Activated CD4-positive, alpha-beta T cell treated with anti-CD3 and anti-CD28 coated beads for 48 hours (primary cell): ENCODE results near the gene MACROD2.
"Not testable (repeated sequence)": the region's sequence is repeated elsewhere in the genome, so short reads cannot be mapped to it uniquely, and the experiment has no call there.

Source experiments
- DNase-seq: peaks from one replicate; pipeline ENCODE4 v3.0.0-alpha.2; 2020

MACROD2 gene

DNA sequence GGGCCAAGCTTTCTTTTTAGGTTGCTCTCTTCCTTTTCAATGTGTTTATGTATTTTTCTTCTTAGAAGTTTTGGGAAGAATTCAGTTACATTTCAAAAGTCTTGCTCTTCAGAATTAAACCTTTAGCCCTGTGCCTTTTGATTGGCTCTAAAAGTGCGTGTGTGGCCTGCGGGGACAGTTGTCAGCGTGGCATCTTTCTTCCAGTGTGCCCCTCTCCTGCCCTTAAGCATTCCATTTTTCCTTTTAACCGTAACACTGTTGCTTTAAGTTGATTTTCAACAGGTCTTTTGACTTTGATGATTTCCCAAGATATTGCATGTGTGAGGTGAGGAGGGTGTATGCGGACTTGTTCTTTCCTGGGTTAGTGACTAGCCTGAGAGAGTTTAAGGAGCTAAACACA lies 1341.2 kb downstream of the MACROD2 start:
- no peak for DNase-seq

DNA sequence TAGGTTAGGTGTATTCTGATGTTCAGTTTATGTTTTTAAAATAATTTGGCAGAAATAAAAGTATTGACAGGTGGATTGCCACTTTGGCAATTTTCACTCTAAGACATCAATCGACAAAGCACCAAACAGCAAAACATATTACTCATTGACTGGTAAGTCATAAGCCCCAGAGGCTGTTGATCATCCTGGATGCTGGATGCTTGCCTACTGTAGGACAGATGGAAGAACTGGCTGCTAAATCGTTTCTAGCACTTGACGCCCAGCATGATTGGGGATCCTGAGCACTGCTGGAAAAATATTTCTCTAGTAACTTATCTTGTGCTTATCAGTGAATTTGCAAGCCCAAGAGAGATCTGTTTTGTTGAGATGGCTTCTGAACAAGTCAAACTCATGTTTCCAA lies 1343.9 kb downstream of the MACROD2 start:
- no peak for DNase-seq

DNA sequence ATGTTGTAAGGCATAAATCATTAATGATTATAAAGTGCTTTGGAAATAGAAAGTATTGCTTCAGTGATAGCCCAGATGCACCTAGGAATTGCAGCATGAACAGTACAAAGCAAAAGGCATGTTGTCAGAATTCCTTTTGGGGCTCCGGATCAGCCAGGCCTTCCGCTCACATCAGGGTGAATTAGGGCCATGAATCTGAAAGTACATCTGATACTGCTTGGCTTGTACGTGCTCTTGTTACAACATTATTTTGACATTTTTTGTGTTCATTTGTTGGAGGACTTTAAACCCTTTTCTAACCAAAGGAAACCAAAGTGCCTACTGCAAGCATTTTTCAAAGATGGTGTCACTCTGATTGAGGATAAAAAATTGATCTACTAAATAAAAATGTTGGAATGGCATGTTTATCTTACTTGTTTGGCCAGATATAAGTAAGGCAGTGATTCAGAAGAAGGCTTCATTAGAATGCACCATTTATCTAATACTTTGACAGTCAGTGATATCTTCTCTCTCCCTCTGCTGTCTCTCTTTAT lies 1347.7 kb downstream of the MACROD2 start:
- no peak for DNase-seq

DNA sequence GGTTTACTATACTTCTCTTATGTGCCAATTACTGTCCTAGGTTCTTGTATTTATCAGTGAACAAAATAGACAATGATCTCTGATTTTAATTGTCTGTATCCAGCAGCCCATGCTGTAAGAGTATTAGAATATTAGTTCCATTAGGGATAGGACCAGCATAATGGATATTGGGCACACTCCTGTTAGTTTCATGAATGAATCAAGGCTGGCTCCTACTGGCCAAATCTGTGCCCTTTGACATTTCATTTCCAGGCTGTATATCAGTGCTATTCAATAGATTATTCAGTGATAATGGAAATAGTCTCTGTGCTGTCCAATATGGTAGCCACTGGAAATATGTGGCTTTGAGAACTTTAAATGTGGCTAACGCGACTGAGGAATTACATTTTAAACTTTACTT lies 1350.0 kb downstream of the MACROD2 start:
- DNase-seq, result no peak

DNA sequence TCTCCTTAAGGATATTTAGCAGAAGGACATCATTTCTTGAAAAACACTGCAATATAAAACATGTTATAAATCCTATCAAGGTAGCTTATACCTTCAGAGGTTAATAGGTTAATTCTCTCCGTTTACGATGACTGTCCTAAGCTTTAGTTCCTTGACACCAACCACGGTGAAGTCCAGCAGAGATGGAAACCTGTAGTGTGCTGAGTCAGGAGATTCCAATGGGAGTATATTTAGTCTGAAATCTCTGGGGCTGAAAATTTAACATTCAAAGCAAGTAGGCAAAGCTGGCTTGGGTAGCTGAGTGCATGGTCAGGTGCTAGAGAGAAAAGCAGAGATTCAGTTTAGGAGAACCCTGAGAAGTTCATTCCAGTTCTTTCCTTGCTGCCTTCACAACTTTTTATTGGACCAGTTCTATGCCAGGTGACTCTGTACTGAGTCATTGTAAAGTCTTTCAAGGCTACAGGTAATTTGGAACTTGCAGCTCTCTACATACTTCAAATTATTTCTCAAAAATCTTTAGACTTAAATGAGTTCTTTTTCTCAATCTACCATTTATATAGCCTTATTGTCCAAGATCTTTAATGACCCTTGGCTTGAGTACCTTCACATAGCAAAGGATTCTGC lies 1351.5 kb downstream of the MACROD2 start:
- DNase-seq, result no peak

DNA sequence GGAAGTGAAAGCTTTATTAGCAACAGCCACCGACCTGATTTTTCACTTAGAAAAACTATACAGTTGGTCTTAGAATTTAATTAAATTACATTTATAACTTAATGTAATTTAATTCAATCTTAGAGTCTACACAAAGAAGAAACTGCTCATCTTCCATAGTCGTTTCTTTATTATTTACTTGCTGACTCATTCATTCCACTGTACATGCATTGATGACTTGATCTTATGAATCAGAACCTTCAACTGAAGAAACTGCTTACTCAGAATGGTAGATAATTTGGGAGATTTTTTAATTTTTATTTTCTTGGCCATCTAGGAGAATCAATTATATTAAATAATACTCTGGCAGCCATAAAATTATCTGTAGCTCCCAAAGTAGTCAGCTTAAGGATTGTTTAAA lies 1363.7 kb downstream of the MACROD2 start:
- DNase-seq, result no peak

DNA sequence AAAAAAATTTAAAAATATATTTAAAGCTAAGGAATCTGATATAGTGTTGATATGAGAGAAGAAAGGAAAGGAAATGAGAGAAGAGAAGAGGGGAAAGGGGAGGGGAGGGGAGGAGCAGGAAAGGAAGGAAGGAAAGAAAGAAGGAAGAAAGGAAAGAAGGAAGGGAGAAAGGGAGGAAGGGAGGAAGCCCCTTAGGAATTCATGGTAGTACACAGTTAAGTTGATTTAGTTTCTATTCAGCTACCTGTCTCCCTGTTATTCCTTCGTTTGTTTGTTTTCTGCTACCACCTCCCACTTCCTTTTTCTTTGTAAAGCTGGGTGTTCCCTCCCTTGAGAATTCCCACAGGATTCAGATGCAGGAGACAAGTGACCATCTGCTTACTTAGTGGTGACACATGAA lies 1367.5 kb downstream of the MACROD2 start:
- no peak for DNase-seq

DNA sequence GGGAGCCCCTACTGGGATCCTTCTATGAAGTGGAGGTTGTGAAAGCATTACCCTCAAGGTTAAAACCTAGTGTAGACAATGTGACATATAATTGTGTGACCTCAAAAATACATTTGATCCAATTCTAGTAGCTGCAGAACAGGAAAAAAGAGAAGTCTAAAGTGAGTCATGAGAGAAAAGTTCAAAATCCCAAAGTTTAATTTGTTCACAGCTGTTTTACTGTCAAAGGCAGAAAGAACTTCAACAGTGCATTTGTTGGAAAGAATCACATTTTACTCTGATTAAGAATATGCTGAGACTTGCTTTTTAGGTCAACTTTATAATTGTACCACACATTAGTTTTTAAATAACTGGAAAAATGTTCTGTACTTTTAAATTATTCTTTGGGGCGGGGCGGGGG lies 1369.5 kb downstream of the MACROD2 start:
- DNase-seq, result no peak

DNA sequence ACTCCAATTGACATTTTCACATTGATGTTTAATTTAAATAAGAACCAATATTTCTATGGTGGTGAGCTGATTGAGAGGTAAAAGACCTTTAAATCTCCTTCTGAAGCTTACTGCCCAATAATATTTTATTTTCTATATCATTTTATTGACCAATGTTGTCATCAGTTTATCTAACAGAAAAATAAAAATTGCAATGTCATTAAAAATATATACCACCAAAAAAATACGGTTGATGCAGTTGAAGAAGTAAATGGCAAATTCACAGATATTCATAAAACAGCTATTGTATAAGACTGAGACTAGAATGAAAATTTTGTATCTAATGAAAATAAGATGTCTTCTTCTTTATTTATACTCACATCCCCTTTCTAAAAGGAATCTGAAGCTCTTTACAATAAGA lies 1375.1 kb downstream of the MACROD2 start:
- DNase-seq, result no peak

DNA sequence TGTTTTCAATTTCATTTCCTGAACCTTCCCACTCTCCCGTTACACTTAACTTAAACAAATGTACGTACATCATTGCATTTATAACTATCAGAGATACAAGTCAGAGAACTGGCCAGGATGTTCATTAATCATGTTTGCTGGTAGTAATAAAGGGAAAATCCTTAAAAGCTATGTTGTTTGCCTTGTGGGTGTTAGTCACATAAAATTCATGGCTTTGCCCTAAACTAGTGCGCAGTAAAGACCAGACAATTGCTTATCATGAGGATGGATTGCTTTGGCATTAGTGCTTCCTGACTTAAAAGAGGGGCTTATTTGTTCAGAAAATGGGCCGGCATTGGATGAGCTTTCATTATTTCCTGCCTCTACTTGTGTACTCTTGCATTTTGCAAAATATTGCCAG lies 1379.4 kb downstream of the MACROD2 start:
- DNase-seq, result no peak

DNA sequence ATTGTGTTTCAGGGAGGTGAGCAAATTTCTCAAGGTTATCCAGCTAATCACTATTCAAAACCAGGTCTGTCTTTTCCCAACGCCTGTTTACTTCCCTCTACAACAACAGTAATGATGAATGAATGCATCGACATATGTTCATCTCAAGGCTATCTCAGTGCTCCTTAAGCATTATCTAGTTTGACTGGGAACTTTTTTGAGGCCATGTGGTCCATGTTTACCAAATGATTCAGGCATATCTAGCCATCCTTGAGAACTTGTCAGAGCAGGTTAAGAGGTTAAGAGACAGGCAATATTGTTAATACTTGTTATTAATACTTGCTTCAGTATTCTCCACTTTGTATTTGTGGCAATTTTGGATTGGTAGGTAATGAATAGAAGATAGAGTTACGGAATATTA lies 1380.5 kb downstream of the MACROD2 start:
- DNase-seq, result no peak

DNA sequence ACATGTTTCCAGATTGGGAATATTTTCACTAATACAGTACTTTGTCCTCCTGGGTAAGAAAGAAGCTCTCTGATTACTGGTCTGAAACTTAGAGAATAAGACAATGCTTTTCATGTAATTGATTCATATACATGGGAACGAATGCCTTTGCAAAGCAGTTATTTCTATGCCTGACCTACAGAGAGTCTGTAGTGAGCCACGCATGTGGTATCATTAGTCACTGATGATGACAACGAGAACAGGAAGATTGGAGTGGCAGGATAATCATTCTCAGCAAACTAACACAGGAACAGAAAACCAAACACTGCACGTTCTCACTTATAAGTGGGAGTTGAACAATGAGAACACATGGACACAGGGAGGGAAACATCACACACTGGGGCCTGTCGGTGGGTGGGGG lies 1382.3 kb downstream of the MACROD2 start:
- DNase-seq, result not testable (repeated sequence)

DNA sequence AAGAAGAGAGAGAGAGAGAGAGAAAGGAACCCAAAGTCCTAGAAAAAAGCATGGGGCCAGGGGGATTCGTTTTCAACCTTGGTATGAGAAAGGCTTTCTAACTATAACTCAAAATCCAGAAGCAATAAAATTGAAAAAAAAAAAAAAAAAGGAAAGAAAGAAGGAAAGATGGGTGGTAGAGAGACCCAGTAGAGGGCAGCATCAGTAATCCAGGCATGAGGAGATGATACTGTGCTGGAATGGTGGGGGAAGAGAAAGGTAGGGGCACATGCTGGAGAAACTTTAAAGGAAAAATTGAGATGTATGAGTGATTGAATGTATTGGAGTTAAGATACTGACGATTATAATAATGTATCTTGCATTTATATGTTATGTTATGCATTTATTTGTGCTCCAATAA lies 1382.8 kb downstream of the MACROD2 start:
- DNase-seq, result no peak

DNA sequence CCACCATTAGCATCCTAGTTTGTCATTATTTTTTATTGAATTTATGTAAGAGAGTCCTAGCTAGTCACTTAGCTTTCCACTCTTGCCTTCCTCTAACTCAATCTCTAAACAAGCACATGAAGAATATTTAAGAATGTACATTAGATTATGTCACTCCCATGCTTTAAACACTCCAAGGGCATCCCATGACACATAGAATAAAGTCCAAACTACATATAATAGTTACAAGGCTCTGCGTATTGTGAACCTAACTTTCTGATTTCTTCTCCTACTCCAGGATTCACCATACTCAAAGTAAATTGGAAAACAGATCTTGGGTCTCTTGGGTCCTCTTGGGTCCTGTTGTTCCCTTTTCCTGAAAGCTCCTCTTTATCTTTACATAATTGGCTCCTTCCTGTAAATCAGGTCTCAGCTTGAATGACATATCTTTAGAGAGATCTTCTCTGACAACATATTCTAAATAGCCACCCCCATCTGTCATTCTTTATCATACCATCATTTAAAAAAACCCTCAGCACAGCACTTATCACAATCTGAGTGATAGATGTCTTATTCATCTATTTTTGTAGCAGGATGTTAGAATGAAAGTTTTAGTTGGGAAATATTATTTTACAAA lies 1384.5 kb downstream of the MACROD2 start:
- no peak for DNase-seq

DNA sequence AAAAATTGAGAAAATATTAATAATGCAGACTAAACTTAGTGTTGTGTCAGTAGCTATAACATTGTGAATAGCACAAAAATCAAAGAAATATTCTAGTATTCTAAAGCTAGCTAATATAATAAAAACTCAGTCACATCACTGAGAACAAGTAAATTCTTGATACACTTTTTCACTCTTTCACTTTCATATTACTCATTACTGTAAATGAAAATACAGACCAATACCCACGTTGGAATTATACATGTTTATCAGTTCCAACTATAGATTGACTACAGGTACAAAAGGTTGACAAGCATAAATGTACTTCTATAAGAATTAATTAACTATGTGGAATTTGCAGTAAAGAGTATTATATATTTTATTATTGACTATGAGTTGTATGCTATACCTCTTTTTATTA lies 1385.5 kb downstream of the MACROD2 start:
- no peak for DNase-seq

DNA sequence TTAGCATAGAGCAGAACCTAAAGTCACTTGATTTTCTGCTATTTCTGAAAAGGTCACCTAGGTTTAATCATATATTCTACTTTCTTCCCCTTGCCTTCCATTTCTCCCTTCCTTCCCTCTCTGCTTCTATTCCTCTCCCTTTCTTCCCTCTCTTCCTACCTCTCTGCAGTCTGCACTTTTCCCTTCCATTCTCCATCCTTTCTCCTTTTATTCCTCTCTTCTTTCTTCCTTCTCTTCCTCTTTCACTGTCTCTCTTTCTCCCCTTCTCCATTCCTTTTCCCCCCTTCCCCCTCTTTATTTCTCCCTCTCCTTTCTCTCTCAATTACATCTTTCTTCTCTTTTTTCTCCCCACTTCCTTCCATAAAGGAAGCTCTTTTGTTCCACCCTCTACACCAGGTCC lies 1391.9 kb downstream of the MACROD2 start:
- DNase-seq, result no peak

DNA sequence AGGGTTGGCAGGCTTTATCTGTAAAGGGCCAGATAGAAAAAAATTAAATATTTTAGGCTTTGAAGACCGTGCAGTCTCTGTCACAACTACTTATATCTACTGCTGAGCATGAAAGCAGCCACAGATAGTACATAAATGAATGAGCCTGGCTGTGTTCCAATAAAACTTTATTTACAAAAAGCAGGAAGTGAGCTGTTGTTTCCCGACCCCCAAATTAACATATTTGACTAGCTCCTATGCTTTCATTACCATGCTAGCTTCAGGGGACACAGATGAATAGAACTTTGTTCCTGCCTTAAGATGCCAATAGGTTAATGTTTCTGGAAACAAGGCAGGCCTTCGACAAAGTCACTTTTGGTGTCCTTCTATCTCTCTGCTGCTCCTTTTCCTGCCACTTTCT lies 1400.1 kb downstream of the MACROD2 start:
- DNase-seq, result no peak

DNA sequence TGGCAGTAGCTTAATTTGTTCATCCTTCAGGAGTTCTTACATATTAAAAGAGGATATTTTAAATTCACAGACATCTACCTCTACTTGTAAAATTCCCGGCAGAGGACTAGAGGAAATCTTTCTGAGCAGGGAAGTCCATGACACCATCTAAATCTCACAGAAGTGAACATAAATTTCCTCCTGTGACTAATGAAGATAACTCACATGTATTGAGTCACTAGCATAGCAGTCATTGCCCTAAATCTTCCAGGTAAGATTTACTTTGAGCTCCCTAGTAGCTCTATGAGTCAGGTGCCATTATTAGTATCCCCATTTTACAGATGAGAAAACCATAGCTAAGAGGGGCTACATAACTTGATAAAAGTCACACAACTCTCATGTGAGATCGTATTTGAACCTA lies 1400.7 kb downstream of the MACROD2 start:
- no peak for DNase-seq

DNA sequence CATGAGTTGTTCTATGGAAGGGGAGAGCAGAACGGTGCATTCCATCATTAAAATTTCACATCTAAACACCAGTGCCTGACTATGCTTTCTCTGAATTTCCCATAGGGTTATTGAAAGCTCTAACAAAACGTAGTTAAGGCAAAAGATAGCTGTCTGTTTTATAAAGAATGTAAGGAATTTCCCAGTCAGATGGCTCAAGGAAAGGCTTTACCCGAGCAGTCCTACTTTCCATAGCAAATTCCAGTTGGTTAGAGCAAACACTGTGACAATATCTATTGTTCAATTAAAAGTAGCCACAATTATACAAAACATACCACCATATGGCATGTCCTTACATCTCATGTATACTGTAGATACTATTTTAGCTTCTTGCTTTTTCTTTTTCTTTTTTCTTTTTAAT lies 1401.6 kb downstream of the MACROD2 start:
- DNase-seq, result no peak

DNA sequence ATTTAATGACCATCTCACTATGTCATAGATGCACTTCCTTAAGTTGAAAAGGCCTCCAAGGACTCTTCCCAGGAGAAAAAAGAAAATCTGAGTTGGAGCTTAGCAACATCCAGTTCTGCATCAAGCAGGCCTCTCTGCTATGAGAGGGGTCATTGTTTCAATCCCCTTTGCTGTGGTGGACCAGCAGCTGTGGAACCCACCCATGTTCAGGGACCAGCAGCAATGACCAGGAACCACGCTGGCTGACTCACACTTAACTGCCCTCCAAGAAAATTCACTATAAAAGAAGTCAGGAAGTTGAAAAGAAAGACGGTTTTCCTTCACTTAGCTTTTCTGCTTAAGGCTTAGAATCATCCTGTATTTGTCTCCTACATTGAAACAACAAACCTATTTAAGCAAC lies 1404.5 kb downstream of the MACROD2 start:
- DNase-seq, result no peak

DNA sequence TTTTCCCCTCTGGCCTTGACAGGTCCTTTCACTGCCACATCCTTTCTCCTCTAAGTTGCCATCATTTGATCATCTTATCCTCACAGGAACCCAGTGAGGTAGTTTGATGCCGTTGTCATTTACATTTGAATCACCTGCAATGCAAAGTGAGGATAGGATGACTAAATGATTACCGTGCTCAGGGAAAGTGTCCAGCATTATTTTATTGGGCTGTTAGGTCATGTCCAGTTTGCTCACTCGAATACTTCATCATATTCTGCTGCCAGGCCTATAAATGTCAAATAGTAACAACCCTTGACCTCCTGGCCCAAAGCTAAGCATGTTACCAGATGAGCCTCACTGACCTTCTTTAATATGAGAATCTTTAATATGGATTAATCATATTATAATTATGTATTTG lies 1410.8 kb downstream of the MACROD2 start:
- no peak for DNase-seq

DNA sequence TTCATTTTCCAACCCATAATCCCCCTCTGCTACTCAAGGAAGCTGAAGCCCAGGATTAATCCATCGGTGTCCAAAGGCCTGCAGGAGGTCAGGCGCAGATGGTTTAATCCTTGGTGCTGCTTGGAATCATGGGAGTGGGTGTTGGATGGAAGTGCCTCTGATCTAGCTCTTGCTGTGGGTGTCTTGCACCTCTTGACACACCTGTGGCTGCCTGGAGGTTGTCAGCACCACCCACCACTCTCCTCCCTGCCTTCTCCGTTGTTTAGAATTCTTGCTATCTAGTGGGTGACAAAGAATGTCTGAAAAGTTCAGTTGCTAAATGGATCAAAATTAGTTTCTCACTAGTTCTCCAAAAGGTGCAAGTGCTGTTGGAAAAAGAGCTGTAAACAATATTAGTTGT lies 1416.5 kb downstream of the MACROD2 start:
- DNase-seq, result no peak

DNA sequence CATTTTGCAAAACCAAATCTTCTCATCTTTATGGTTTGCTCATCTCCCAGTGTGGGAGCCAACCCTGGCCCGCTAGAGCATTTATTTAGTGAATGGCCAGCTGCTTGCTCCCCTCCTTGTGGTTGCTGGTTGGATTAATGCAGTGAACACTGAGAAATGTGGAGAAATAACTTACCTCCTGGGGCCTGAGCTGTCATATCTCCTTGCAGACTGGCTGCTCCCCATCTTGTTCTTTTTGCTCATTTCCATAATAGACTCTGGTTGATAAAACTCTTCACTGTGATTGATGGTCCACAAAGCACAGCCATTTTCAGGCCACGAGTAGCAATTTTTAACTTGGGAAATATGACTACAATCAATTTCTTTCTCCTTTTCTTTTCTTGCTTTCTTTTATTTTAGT lies 1420.6 kb downstream of the MACROD2 start:
- no peak for DNase-seq

DNA sequence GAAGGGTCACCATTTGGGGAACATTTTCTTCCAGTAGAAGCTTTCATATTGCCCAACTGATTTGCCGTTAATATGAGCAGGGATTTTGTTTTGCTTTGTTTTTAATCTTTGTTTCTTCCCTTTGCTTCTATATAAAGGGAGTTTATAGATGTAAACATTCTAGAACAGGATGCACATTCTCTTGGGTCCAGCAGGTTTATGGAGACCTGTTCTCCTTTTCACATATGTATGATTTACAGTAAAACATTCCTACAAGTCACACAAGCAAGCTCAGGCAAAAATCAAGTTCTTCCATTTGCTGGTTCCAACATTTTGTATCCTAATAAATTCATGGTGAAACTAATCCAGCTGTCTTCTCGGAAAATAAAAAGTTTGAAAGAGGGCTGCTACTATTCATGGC lies 1424.5 kb downstream of the MACROD2 start:
- DNase-seq, result no peak

DNA sequence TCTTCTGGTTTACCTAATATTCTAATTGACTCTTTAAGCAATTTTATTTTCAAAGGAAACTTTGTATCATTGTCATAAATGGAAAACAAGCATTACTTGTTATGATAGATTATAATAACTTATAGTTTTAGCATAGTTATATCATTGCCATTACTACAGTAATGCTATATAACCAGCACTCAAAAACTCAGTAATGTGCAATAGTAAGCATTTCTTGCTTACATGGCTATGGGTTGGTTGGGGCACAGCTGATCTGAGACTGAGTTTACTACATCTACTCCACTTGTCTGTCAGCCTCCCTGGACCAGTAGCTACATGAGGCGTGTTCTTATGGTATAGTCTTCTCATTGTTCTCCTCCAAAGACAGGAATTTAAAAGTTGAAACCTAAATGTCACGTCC lies 1427.7 kb downstream of the MACROD2 start:
- no peak for DNase-seq
